K562 (cell line): ENCODE results near the gene SFI1. TPM values are rescaled to one million over a fixed set of nuclear protein-coding genes. Genes with fewer than 3 reads are reported as not detected.

Experiments used
- ARID3B ChIP-seq: fragments of 250-450 bp; sonication (Bioruptor Pico); IDR thresholded peaks from 2 replicates; pipeline ENCODE4 v1.4.0; 2020; ENCODE audit warnings: borderline replicate concordance
- CHD7 ChIP-seq: fragments of 200-600 bp; sonication (generic); IDR thresholded peaks from one replicate; pipeline ENCODE4 v1.6.1; 2012; ENCODE audit warnings: mild to moderate bottlenecking, low read depth, low read length, inconsistent platforms
- DIDO1 ChIP-seq: fragments of 450-650 bp; IDR thresholded peaks from 2 replicates; pipeline ENCODE4 v1.6.1; 2016; ENCODE audit warnings: low read depth, missing biosample characterization, missing genetic modification characterization
- HNRNPK ChIP-seq: fragments of 200-400 bp; formaldehyde crosslinking; IDR thresholded peaks from one replicate; pipeline ENCODE4 v1.6.1; 2018; ENCODE audit warnings: mild to moderate bottlenecking, low read depth, low read length; ENCODE audit not compliant: poor library complexity, severe bottlenecking
- NCOA6 ChIP-seq: fragments of 450-650 bp; IDR thresholded peaks from 2 replicates; pipeline ENCODE4 v1.6.1; 2017; ENCODE audit warnings: mild to moderate bottlenecking
- POLR2H ChIP-seq: IDR thresholded peaks from 2 replicates; pipeline ENCODE4 v1.6.1; 2016; ENCODE audit warnings: missing genetic modification characterization, low read depth, mild to moderate bottlenecking, control low read depth, missing compliant biosample characterization, moderate library complexity
- RFX5 ChIP-seq: IDR thresholded peaks from 2 replicates; pipeline ENCODE4 v1.6.1; 2011; ENCODE audit warnings: low read depth, mild to moderate bottlenecking, improper control_type of control experiment, low read length
- RNF2 ChIP-seq: sonication (generic); IDR thresholded peaks from 2 replicates; pipeline ENCODE4 v1.6.1; 2016
- SREBF2 ChIP-seq: sonication (generic); formaldehyde crosslinking; IDR thresholded peaks from 2 replicates; pipeline ENCODE4 v1.4.0; 2020; ENCODE audit warnings: mild to moderate bottlenecking, missing genetic modification reagents
- ZNF121 ChIP-seq: sonication (generic); formaldehyde crosslinking; conservative IDR thresholded peaks from 2 replicates; pipeline ENCODE4 v1.8.0; 2022; ENCODE audit warnings: missing genetic modification reagents
- ZNF639 ChIP-seq, 2 experiments: fragments of 200-800 bp in 1 of 2; sonication (Bioruptor generic) in 1 of 2; sonication (generic) in 1 of 2; formaldehyde crosslinking in 1 of 2; IDR thresholded peaks in 1 of 2; conservative IDR thresholded peaks in 1 of 2; 2 replicates each; pipeline versions ENCODE4 v1.5.0 to v1.6.1; 2016 to 2020; ENCODE audit warnings: missing compliant biosample characterization in 1 of 2, missing genetic modification characterization in 1 of 2, missing genetic modification reagents in 1 of 2
- ZNF668 ChIP-seq: fragments of 250-450 bp; sonication (Bioruptor Pico); IDR thresholded peaks from 2 replicates; pipeline ENCODE4 v1.8.0; 2022; ENCODE audit warnings: mild to moderate bottlenecking, inconsistent platforms
- polyA plus RNA-seq, 8 experiments: library from polyadenylated mRNA; depleted of rRNA in 4 of 8; stranded (reverse) in 5 of 8; unstranded in 3 of 8; fragments of >200 nt; fragmentation: Nextera tagmentation in 2 of 8; fragmentation: Illumina TruSeq in 1 of 8; extraction: Ambion mirVana in 2 of 8; extraction: Trizol in 1 of 8; gene quantifications; 2 replicates each; pipeline versions ENCODE4 v1.2.1 to v1.2.3, GENCODE V29; 2011 to 2014; ENCODE audit warnings: inconsistent platforms in 1 of 8, missing spikeins in 1 of 8
- total RNA-seq, 7 experiments: library from RNA; depleted of rRNA in 6 of 7; stranded (reverse); fragments of >200 nt in 6 of 7; fragmentation: Illumina TruSeq in 2 of 7; extraction: Trizol in 2 of 7; gene quantifications; 2 replicates each; pipeline versions ENCODE4 v1.2.1 to v1.2.3, GENCODE V29; 2011 to 2021; ENCODE audit warnings: low replicate concordance in 1 of 7

Gene SFI1
- total and polyA plus RNA-seq, 9 of the 15 experiments (the other 6 are each of a cell fraction or from before 2014, with no cell fraction given) = 3.0 to 25.6 (median 14.1) TPM

- TF ChIP-seq CHD7 (no peak), RFX5 (no peak), DIDO1 (no peak), ARID3B (CRISPR knock-in tag) (no peak), ZNF121 (CRISPR knock-in tag) (no peak), NCOA6 (no peak), HNRNPK (no peak), RNF2 (0 out of 2 replicates have a peak, but pooled peaks have one; percentile 8), POLR2H (no peak), SREBF2 (no peak), ZNF639 (CRISPR knock-in tag; conservative IDR thresholded peaks at IDR 0.05 in 1 of 2, IDR thresholded peaks at IDR 0.05 in 1 of 2) (peak in 1 of 2 experiments; percentile 37; a peak in 1 of 4 replicates), ZNF668 (no peak)
Observed at GRCh38 chr22:31630331-31631329, 134.3 kb downstream of the SFI1 start (continued).
